HG03521 (cell line): ENCODE measurements around the gene PLPP4.

Source experiments
- ATAC-seq: cut with Tn5 transposase; IDR thresholded peaks from one replicate; pipeline ENCODE4 v1.9.1; 2021; ENCODE audit warnings: mild to moderate bottlenecking, moderate library complexity; ENCODE audit not compliant: unreplicated experiment

Gene PLPP4

DNA sequence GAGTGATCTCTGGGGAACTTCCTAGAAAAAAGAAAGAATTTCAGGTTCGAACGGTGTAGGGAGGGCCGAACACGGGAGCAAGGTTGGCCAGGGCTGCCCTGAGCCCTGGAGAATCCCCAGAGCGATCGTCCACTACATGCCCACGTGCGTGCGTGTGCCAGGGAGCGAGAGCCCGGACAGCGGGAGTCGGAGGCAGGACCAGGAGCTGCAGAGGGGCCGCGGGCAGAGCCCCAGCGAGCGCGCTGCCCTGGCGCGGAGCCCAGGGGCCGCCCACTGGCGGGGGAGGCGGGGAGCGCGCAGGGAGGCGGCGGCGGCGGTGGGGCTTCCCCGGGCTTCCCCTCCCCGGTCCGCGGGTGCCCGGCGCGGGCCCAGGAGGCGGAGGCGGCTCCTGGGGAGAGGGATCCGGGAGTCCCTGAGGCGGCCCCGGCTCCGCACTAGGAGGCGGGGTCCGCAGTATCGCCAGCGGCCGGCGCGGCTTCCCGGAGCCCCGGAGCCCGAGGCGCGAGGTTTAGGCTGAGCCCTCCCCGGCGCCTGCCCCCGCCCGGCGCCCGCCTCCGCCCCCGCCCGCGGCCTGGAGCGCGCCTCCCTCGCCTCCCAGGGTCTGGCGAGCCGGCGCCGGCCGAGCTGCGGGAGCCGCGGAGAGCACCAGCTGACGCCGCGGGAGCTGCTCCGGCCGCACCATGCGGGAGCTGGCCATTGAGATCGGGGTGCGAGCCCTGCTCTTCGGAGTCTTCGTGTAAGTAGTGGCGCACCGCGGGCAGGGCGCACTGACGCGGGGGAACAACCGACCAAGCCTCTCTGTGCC, at the start of gene PLPP4:
Gene PLPP4, plus strand, starts transcription at position 602 of the 805 bp plus-strand sequence. Its CDS starts 79 bp downstream, at position 681.
- ATAC-seq: no peak

- no peak for ATAC-seq
Observed at GRCh38 chr10:120409816-120410215, 47.2 kb upstream of the PLPP4 start.

- ATAC-seq: no peak
Observed at GRCh38 chr10:120414946-120415345, 42.1 kb upstream of the PLPP4 start.

DNA sequence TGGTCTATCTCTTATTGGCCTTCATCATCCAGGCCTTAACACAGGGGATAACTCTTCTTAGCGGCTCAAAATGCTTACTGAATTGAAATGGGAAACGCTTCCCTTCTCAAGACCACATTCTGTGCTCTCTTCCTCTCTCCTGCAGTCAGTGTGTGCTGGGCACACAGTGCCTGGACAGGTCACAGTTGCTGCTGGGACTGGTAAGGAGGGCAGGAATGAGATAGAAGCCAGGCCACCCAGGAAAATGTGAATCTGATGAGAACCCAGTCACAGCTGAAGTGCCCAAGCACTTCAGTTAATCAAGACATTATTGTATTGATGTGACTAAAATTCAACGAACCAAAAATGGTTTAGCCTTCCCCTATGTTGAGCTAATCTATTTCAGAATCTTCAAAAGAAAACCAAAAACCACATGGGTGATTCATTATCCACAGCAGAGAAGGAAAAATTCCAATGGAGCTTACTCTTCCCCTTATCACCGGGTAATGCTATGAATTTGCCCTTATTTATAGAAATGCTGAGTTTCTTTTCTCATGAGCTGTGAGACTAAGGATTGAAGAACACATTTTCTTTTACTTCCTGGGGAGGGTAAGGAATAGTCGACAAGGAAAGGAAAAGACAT, 41.2 kb upstream of the PLPP4 start:
- ATAC-seq: no peak

DNA sequence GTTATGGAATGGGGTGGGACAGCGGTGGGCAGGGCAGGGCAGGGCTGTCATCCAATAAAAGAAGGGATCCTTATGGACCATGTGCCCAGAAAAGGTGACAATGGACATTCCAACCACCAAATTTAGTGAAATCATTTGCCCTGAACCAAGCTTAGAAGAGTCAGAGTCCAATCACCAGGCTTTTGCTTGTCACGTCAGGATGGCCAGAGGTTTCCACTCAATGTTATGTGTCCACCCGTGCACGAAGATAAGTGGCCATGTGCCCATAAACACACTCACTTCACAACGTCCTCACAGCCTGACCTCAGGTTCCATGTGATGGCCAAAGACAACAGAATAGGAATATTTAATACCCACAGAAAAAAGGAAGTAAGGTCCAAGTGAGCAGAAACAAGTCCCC, 36.6 kb upstream of the PLPP4 start:
- no peak for ATAC-seq

GRCh38 chr10:120421250-120421649, 35.8 kb upstream of the PLPP4 start:
- no peak for ATAC-seq

DNA sequence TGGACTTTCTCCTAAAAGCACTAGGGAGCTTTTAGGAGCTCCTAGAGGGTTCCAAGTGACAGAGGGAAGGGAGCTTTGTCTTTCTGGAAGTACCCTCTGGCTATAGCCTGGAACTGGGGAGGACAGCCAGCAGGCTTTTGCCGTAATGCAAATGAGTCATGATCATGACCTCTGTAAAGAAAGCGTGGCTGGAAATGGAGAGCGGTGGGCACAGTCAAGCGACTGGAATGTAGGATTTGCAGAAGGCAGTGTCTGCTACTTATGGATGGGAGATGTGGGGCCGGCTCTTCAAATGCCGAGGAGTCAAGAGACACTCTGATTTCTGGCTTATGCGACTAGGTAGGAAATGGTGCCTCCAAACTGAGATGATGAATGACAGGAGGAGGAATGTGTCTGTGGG, 34.6 kb upstream of the PLPP4 start:
- ATAC-seq: no peak

GRCh38 chr10:120423431-120424197, 33.4 kb upstream of the PLPP4 start:
- ATAC-seq: no peak

GRCh38 chr10:120424198-120424464, 32.9 kb upstream of the PLPP4 start:
- ATAC-seq: no peak

DNA sequence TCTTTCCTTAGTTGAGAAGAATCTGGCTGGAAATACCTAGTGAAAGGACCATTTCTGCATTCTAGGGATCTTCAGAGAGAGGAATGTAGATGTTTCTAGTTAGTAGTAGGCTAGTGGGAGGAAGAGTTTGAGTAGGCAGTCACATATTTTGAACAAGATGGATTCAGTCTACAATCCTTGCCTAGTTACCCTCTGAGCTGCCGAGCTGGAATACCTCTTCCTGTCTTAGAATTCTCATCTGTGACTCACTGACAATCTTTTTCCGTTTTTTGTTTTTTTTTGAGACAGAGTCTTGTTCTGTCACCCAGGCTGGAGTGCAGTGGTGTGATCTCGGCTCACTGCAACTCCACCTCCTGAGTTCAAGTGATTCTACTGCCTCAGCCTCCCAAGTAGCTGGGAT, 30.7 kb upstream of the PLPP4 start:
- no peak for ATAC-seq

GRCh38 chr10:120428754-120429153, 28.3 kb upstream of the PLPP4 start:
- no peak for ATAC-seq

DNA sequence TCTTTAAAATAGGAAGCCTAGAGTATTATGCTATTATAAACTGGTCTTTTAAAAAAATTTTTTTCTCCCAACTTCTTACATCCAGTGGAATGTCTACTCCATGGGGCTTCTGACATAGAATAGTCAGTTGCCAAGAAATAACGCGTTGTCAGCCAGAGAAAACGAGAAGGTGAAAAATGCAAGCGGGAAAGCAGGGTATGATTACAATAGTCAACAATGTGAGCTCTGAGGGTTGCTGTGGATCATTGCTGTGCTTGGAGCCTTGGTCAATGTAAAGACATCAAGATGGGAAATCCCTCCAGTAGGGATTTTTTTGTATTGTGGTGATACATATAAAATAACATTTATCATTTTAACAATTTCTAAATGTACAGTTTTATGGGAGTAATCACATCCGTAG, 27.6 kb upstream of the PLPP4 start:
- no peak for ATAC-seq

- no peak for ATAC-seq
Observed at GRCh38 chr10:120431251-120431651, 25.8 kb upstream of the PLPP4 start.

DNA sequence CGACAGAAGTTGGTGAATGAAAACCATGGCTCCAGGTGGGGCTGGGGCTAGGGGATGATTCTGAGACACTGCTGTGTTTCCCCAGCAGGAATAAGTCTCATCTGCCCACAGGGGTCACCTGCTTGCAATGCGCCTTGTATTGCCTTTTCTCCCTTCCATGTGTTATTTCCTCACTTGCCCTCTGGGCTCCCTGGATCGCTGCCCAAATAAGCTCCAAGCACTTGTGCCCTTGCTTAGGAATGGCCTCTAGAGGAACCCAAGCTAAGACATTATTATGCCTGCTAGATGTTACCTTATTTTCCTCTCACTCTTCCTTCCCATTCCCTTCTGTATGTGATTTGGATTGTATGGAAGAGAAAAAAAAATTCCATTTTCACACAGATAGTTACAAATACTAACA, 24.8 kb upstream of the PLPP4 start:
- no peak for ATAC-seq

DNA sequence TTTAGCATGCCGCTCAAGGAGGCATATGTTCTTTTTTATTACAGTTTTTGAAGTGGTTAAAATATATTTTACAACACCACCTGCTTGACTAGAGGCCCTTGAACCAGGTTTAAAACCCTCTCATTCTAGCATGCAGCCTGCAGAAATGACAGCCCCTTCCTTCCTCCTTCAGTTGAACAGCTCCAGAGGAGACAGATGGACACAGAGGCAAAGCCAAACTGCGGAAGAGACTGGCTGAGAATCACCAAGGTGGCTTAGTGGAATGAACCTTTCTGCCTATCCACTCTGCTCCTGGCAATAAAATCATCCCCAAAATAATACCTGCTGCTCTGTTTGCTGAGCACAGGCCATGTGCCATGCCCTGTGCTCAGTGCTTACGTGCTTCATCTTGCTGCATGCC, 23.9 kb upstream of the PLPP4 start:
- no peak for ATAC-seq

- no peak for ATAC-seq
Observed at GRCh38 chr10:120436439-120437112, 20.5 kb upstream of the PLPP4 start.

GRCh38 chr10:120437541-120437940, 19.5 kb upstream of the PLPP4 start:
- ATAC-seq: no peak

- ATAC-seq: no peak
Observed at GRCh38 chr10:120451968-120452367, 5.1 kb upstream of the PLPP4 start.

- ATAC-seq: no peak
Observed at GRCh38 chr10:120453319-120453718, 3.7 kb upstream of the PLPP4 start.

GRCh38 chr10:120453886-120454285, 3.1 kb upstream of the PLPP4 start:
- ATAC-seq: no peak

- no peak for ATAC-seq
Observed at GRCh38 chr10:120455004-120455403, 2.0 kb upstream of the PLPP4 start.

- no peak for ATAC-seq
Observed at GRCh38 chr10:120455606-120456005, 1.4 kb upstream of the PLPP4 start.
